Activated CD4-positive, alpha-beta T cell treated with anti-CD3 and anti-CD28 coated beads, Interleukin-2, amount 10 ng/mL, durations not matched to agents 7 days and 5 days (primary cell): ENCODE measurements around the gene SNAPC1. TPM values are rescaled to one million over a fixed set of nuclear protein-coding genes. Genes with fewer than 3 reads are reported as not detected.
A peak's percentile ranks its signal among the peaks of the same experiment; 100 is the strongest.

ENCODE experiments used
- CTCF ChIA-PET: fragments of 350-600 bp; sonication (Branson Sonifier 250); formaldehyde crosslinking; loops from one replicate; lab custom pipeline; 2021; ENCODE audit warnings: antibody characterized with exemption; lab: Charles Lee
- POLR2A ChIA-PET: fragments of 350-600 bp; sonication (Branson Sonifier 250); formaldehyde crosslinking; loops from one replicate; lab custom pipeline; 2021; ENCODE audit warnings: antibody characterized with exemption; lab: Charles Lee
- DNase-seq: peaks from one replicate; pipeline ENCODE4 v3.0.0-alpha.2; 2020
- H3K27ac Mint-ChIP-seq: one replicate; pipeline ENCODE4 v1.8.0; 2021; ENCODE audit warnings: mild to moderate bottlenecking, moderate library complexity, mixed read lengths
- H3K27me3 Mint-ChIP-seq: one replicate; pipeline ENCODE4 v1.8.0; 2021; ENCODE audit warnings: mixed read lengths
- H3K36me3 Mint-ChIP-seq: one replicate; pipeline ENCODE4 v1.8.0; 2021; ENCODE audit warnings: low read depth, mixed read lengths
- H3K4me1 Mint-ChIP-seq: one replicate; pipeline ENCODE4 v1.8.0; 2021; ENCODE audit warnings: mixed read lengths
- H3K4me3 Mint-ChIP-seq: one replicate; pipeline ENCODE4 v1.8.0; 2021; ENCODE audit warnings: mild to moderate bottlenecking, moderate library complexity, mixed read lengths
- H3K9me3 Mint-ChIP-seq: one replicate; pipeline ENCODE4 v1.8.0; 2021; ENCODE audit warnings: mixed read lengths
- total RNA-seq, 2 experiments: library from RNA; stranded (reverse); gene quantifications; one replicate each; pipeline ENCODE4 v1.2.3, GENCODE V29; 2021

SNAPC1 gene, protein sequence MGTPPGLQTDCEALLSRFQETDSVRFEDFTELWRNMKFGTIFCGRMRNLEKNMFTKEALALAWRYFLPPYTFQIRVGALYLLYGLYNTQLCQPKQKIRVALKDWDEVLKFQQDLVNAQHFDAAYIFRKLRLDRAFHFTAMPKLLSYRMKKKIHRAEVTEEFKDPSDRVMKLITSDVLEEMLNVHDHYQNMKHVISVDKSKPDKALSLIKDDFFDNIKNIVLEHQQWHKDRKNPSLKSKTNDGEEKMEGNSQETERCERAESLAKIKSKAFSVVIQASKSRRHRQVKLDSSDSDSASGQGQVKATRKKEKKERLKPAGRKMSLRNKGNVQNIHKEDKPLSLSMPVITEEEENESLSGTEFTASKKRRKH
- 1 to 10 TPM; 5.2 to 5.5 TPM for total RNA-seq

DNA sequence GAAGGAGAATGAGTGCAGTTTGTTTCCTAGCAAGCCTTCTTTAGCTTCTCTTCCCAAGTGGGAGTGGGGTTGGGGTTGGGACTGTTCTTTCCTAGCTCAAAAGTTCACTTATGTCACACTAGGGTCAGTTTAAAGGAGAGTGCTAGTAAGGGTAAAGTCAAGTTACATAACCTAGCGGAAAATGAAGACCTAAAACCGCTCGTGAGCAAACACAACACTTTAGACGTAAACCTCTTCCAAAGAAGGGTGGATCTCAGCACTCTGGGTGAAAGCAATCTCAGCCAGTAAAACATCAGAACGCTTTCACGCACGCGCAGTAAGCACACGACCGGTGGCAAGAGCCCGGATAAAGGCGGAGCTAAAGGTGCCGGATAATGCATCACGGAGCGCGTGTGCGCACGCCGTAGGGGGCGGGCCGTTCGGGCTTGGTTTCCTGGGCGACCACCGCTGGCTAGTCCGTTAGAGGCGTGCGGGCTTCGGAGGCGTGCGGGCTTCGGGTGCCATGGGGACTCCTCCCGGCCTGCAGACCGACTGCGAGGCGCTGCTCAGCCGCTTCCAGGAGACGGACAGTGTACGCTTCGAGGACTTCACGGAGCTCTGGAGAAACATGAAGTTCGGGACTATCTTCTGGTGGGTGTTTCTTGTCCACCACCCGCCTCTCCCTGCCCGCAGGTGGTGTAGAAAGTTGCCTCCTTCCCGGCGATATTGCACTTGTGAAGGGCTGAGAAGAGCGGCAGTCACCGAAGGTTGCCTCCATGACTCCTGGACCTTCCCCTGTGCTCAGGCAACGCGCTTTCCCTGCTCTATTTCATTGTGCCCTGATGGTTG lies at the start of gene SNAPC1:
SNAPC1 (plus strand) TSS at position 462 of the 828 bp plus-strand sequence; CDS start at position 503, 41 bp downstream.
- ChIA-PET POLR2A (interaction anchor here (0.6 to 1.0 kb wide), 4 partner anchors 13 to 208 kb away, joined by 3 to 6 read pairs (median 4); partner anchors contain the start of gene HIF1A), CTCF (interaction anchor here (1.0 to 3.3 kb wide), 7 partner anchors 10 to 75 kb away, joined by 3 to 24 read pairs (median 3); no protein-coding TSS in a partner anchor)
- peaks cover 1% of the 10 kb centered on the region for H3K27me3 Mint-ChIP-seq
- peaks cover 51% of the 10 kb centered on the region for H3K4me1 Mint-ChIP-seq
- H3K27ac Mint-ChIP-seq = peak within 1 kb of the TSS; percentile 98
- H3K36me3 Mint-ChIP-seq = peaks cover 3% of the 10 kb centered on the region
- no peaks in the 10 kb centered on the region for H3K9me3 Mint-ChIP-seq
- peak; percentile 99 for DNase-seq
- peak within 1 kb of the TSS; percentile 98 for H3K4me3 Mint-ChIP-seq

DNA sequence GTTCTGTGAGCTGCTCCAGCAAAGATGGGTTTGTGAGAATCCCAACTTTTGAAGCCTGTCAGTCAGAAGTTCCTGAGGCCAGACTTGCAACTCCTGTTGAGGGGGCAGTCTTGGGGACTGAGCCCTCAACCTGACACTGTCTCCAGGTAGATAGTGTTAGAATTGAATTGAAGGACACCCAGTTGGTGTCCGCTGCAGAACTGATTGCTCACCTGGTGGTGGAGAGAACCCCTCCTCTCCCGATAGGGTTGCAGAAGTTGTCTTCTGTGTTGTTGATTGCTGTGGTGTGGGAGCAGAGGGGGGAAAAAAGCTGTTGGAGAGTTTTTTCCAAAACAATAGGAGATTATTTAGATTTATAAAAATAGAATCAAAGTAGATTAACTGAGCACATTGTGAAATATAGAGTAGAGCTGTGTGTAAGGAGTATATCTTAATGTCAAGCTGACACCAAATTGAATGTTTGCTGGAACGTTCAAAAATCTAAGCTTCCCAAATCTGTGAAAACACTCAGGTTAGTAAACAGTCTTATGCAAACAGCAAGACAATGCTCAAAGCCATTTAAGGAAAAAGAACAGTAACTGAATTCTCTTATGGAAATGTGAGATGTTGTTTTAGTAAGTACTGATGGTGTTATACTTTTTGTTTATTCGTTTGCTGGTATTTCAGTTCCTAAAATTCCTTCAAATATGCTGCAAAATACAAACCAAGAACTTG lies 48.3 kb upstream of the SNAPC1 start:
- Mint-ChIP-seq H3K36me3 (peaks cover 5% of the 10 kb centered on the region), H3K27ac (no peak overlapping the region), H3K4me3 (no peak overlapping the region), H3K27me3 (no peaks in the 10 kb centered on the region), H3K4me1 (peaks cover 90% of the 10 kb centered on the region), H3K9me3 (no peaks in the 10 kb centered on the region)
- no peak for DNase-seq
- ChIA-PET CTCF (interaction anchor here (0.9 kb wide), 1 partner anchor 10 kb away, joined by 3 read pairs; no protein-coding TSS in a partner anchor), POLR2A (no interaction called here)

- Mint-ChIP-seq H3K4me3 (no peak overlapping the region), H3K27me3 (no peaks in the 10 kb centered on the region), H3K4me1 (peaks cover 83% of the 10 kb centered on the region), H3K36me3 (peaks cover 5% of the 10 kb centered on the region), H3K27ac (no peak overlapping the region), H3K9me3 (no peaks in the 10 kb centered on the region)
- CTCF ChIA-PET = interaction anchor here (1.1 to 1.3 kb wide), 2 partner anchors 9 to 241 kb away, joined by 3 read pairs; no protein-coding TSS in a partner anchor
- POLR2A ChIA-PET = no interaction called here
- no peak for DNase-seq
Measured at GRCh38 chr14:61716956-61717355, 45.3 kb upstream of the SNAPC1 start.

GRCh38 chr14:61718039-61718438 lies 44.2 kb upstream of the SNAPC1 start:
- ChIA-PET POLR2A (interaction anchor here (0.6 kb wide), 1 partner anchor 28 kb away, joined by 6 read pairs; no protein-coding TSS in a partner anchor), CTCF (interaction anchor here (0.6 kb wide), 1 partner anchor 166 kb away, joined by 4 read pairs; no protein-coding TSS in a partner anchor)
- DNase-seq = no peak
- no peak overlapping the region for H3K4me3 Mint-ChIP-seq
- peak overlapping the region; percentile 31 for H3K27ac Mint-ChIP-seq
- H3K36me3 Mint-ChIP-seq = peaks cover 10% of the 10 kb centered on the region
- no peaks in the 10 kb centered on the region for H3K27me3 Mint-ChIP-seq
- H3K9me3 Mint-ChIP-seq = no peaks in the 10 kb centered on the region
- peaks cover 74% of the 10 kb centered on the region for H3K4me1 Mint-ChIP-seq

DNA sequence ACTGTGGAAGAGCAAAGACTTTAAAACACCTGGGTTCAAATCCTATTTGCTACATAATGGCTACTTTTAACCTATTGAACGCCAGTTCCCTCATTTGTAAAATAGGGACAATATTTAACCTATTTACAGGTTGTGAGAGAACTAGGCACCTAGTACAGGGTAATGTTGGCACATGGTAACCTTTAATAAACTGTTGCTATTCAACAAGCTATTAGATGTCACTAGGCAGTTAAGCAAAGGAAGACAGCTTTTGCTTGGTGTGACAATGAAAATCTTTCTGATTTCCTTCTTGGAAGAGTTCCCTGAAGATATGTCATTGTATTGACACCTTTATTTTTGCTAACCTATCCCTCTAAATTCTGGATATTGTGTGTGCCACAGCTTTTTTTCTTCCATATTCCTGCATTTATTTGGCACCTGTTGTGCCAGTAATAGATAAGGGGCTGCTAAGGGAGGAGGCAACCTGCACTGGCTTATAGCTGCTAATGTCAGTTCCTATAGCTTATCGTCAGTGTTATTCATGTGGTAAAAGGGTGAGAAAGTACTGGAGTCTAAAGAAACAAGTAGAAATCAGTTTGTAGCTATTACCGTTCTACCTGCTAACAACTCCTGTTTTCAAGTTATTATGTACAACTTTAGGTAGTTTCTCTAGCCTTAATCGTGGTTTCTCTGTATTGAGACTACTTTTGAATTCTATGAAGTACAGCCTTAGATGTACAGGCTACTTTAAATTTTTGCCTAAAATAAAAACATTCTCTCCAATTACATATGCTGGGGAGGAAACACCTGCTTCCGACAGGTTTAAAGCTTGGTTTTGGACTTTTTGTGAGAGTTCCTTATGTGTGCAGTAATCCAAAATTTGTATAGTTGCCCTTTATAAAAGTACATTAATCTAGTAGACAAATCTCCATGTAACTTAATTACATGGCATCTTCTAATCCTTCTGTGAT lies 42.6 kb upstream of the SNAPC1 start:
- ChIA-PET POLR2A (interaction anchor here (0.5 to 0.9 kb wide), 4 partner anchors 21 to 248 kb away, joined by 3 to 5 read pairs (median 4); no protein-coding TSS in a partner anchor), CTCF (interaction anchor here (0.7 to 1.6 kb wide), 8 partner anchors 11 to 259 kb away, joined by 3 to 6 read pairs (median 3); no protein-coding TSS in a partner anchor)
- Mint-ChIP-seq H3K36me3 (peaks cover 22% of the 10 kb centered on the region), H3K4me3 (peak overlapping the region; percentile 37), H3K27me3 (no peaks in the 10 kb centered on the region), H3K27ac (peak overlapping the region; percentile 70), H3K4me1 (peaks cover 73% of the 10 kb centered on the region), H3K9me3 (no peaks in the 10 kb centered on the region)
- no peak for DNase-seq

GRCh38 chr14:61720294-61720661 lies 41.9 kb upstream of the SNAPC1 start:
- peak overlapping the region; percentile 37 for H3K4me3 Mint-ChIP-seq
- peaks cover 71% of the 10 kb centered on the region for H3K4me1 Mint-ChIP-seq
- H3K36me3 Mint-ChIP-seq = peaks cover 27% of the 10 kb centered on the region
- no peaks in the 10 kb centered on the region for H3K27me3 Mint-ChIP-seq
- H3K27ac Mint-ChIP-seq = peak overlapping the region; percentile 70
- ChIA-PET POLR2A (interaction anchor here (0.9 kb wide), 1 partner anchor 22 kb away, joined by 5 read pairs; no protein-coding TSS in a partner anchor), CTCF (interaction anchor here (1.0 to 1.6 kb wide), 7 partner anchors 11 to 259 kb away, joined by 3 to 6 read pairs (median 3); no protein-coding TSS in a partner anchor)
- H3K9me3 Mint-ChIP-seq = no peaks in the 10 kb centered on the region
- DNase-seq = peak; percentile 16

GRCh38 chr14:61720741-61721140 lies 41.5 kb upstream of the SNAPC1 start:
- H3K4me3 Mint-ChIP-seq = no peak overlapping the region
- peaks cover 30% of the 10 kb centered on the region for H3K36me3 Mint-ChIP-seq
- POLR2A ChIA-PET = interaction anchor here (0.9 kb wide), 1 partner anchor 22 kb away, joined by 5 read pairs; no protein-coding TSS in a partner anchor
- H3K9me3 Mint-ChIP-seq = no peaks in the 10 kb centered on the region
- DNase-seq = no peak
- H3K27me3 Mint-ChIP-seq = no peaks in the 10 kb centered on the region
- CTCF ChIA-PET = interaction anchor here (1.5 to 1.6 kb wide), 3 partner anchors 12 to 152 kb away, joined by 3 to 4 read pairs (median 3); no protein-coding TSS in a partner anchor
- peaks cover 70% of the 10 kb centered on the region for H3K4me1 Mint-ChIP-seq
- peak overlapping the region; percentile 70 for H3K27ac Mint-ChIP-seq

DNA sequence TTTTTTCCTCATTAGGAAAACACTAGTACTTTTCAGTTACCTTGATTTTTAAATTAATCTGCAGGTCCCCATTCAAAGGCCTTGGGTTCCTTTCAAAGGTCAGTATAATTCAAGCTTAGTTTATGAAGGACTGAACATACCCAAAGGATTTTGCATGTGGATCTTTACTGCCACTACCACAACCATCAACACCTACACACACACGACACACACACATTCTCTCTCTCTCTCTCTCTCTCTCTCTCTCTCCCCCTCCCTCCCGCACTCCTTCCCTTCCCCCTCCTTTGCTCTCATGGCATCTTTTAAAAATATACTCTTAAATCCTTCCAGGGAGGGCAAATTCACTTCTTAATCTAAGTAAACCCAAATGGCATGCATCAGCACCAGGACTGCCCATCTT lies 38.1 kb upstream of the SNAPC1 start:
- H3K27ac Mint-ChIP-seq = no peak overlapping the region
- ChIA-PET CTCF (interaction anchor here (0.6 to 1.4 kb wide), 3 partner anchors 10 to 224 kb away, joined by 3 to 5 read pairs (median 3); no protein-coding TSS in a partner anchor), POLR2A (no interaction called here)
- H3K9me3 Mint-ChIP-seq = no peaks in the 10 kb centered on the region
- DNase-seq = no peak
- H3K36me3 Mint-ChIP-seq = peaks cover 57% of the 10 kb centered on the region
- no peak overlapping the region for H3K4me3 Mint-ChIP-seq
- H3K4me1 Mint-ChIP-seq = peaks cover 62% of the 10 kb centered on the region
- H3K27me3 Mint-ChIP-seq = no peaks in the 10 kb centered on the region

GRCh38 chr14:61726778-61727658 lies 35.2 kb upstream of the SNAPC1 start:
- H3K27me3 Mint-ChIP-seq = no peaks in the 10 kb centered on the region
- CTCF ChIA-PET = no interaction called here

DNA sequence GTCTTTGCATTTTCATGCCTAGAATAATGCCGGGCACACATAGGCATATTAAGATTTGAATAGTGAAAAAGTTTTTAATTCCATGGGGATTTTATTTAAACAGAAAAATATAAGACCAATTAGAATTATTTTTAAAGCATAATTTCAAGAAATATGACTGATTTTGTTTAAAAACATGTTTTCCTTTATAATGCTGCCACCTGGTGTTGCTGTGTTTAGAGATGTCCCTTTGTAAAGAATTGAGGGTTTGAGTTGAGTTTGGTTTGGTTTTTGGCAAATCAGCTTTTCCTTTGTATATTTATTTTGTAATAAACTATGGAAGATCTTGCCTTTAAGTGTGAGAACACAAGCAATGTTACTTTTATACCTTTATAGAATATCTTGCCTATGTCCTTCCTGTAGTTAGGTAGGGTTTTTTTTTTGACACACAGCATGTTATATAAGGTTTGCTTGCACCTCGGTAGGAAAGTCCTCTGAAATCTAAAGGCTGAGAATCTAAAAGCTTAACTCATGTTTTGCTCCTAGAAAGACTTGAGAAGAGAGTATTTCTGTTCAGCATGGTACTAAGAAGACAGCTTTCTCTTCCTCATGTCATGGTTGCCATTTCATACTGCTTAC lies 31.4 kb upstream of the SNAPC1 start:
- peak; percentile 31 for DNase-seq
- no peaks in the 10 kb centered on the region for H3K9me3 Mint-ChIP-seq
- H3K4me3 Mint-ChIP-seq = no peak overlapping the region
- H3K36me3 Mint-ChIP-seq = peaks cover 66% of the 10 kb centered on the region
- POLR2A ChIA-PET = interaction anchor here (1.1 kb wide), 1 partner anchor 52 kb away, joined by 5 read pairs; no protein-coding TSS in a partner anchor
- H3K4me1 Mint-ChIP-seq = peaks cover 42% of the 10 kb centered on the region
- H3K27ac Mint-ChIP-seq = peak overlapping the region; percentile 2
- CTCF ChIA-PET = interaction anchor here (0.6 to 1.2 kb wide), 6 partner anchors 11 to 514 kb away, joined by 3 to 4 read pairs (median 3); no protein-coding TSS in a partner anchor
- H3K27me3 Mint-ChIP-seq = no peaks in the 10 kb centered on the region

More at GRCh38 chr14:61726778-61727658, 35.2 kb upstream of the SNAPC1 start:
- DNase-seq = no peak
- H3K36me3 Mint-ChIP-seq = peaks cover 71% of the 10 kb centered on the region
- no peak overlapping the region for H3K4me3 Mint-ChIP-seq
- H3K4me1 Mint-ChIP-seq = peaks cover 59% of the 10 kb centered on the region
- POLR2A ChIA-PET = interaction anchor here (0.6 kb wide), 1 partner anchor 64 kb away, joined by 7 read pairs; no protein-coding TSS in a partner anchor
- H3K9me3 Mint-ChIP-seq = no peaks in the 10 kb centered on the region
- peak overlapping the region; percentile 25 for H3K27ac Mint-ChIP-seq
